Kasumi-1 (cell line): ENCODE results near the gene POLR2H.

Experiments used
- DNase-seq, 2 experiments: peaks; one replicate each; lab custom pipeline; 2025; lab: John Stamatoyannopoulos, UW

Gene POLR2H

GRCh38 chr3:184371570-184372018 lies 10.1 kb downstream of the POLR2H start:
- peak; percentile 90 to 93 for DNase-seq

DNA sequence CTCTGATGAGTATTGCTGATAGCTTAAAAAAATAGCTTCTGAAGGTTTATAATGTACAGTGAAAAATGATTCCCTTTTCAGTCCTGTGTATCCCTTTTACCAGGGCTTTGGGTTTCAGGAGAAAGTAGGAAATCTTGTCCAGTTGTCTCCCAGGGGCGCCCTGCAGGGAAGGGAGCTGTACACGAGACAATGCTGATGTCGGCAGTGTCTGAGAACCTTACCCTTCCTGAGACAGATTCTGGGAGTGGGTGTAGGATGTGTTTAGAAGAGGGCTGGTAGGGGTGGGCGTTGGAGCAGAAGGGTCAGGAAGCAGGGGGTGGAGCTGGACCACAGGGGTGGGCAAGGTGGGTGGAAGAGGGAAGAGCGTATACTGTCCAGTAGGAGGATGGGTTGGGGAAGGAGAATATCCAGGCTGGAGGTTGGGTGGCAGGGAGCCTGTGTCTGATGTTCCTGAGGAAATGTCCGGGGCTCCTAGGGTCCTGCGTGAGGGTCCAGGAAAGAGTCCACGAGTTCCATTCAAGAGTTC lies 10.8 kb downstream of the POLR2H start:
- no peak for DNase-seq

DNA sequence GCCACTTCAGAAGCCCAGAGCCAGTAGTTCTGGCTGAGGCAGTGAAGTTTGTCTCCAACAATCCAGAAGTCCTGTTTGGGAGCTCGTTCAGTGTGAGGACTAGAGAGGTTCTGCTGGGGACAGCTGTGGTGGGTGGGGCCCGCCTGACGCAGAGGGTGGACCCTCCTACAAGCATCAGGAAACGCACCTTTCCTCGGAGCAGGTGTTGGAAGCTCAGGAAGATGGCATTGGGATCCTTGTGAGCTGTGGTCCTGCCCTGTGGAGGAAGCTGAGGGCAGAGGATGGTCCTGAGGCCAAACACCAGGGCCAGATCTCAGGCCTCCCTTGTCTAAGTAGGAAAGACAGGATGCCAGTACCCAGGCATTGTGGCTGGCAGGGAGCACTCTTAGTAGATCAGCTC lies 11.4 kb downstream of the POLR2H start:
- DNase-seq, result no peak

DNA sequence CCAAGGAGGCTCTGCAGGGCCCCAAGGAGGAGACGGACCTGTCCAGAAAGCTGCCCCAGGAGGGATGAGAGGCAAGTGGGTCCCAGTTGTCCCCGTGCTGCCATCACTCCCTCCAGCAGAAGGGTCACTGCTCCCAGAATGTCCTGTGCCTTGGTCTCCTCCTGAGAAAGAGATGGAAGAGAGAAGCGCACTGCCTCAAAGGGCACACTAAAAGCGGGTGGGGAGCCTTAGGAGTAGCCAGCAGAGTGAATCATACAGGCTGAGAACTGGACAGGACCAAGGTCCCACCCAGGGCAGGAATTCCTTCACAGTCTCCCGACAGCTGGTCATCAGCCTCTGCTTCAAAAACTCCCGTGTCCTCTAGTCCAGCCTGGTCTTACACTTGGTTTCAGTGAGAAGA lies 11.9 kb downstream of the POLR2H start:
- DNase-seq, result no peak

- DNase-seq, result no peak
Measured at GRCh38 chr3:184375747-184376461, 14.4 kb downstream of the POLR2H start.

GRCh38 chr3:184377374-184377773 lies 15.9 kb downstream of the POLR2H start:
- DNase-seq, result no peak

GRCh38 chr3:184377882-184378445 lies 16.5 kb downstream of the POLR2H start, which contains the start of gene THPO:
Gene THPO (minus strand): TSS chr3:184378207. CDS start chr3:184376259, 1,948 bp downstream.
- no peak for DNase-seq

DNA sequence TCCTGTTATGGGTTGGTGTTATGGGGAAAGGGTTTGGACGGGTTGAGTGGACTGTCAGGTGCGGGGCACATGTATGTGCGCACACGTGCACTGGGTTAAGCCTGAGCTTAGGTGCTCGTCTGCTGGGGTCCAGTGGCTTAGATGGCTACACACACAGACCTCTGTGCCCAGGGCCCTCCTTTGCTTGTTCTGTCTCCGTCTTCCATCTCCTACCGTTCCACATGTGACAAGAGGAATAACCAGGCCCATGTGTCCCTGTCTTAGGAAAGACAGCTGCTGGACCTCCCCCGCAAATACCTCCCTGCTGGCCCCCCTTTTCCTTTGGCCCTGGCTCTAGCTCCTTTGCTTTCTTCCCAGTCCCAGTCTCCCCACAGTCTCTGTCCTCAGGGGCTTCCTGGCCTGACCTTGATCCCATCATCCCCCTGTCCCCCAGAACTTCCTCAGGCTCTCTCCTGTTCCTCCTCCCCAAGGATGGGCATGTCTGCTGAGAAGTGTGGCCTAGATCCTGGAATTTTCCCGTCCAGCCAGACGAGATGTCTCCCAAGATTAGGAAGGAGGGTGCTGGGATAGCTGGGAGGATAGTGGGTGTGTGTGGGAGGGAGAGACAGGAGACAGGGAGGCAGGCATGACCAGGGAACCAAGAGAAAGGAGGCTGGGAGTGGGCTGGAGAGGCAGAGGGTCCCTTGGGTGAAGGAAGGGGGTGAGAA lies 17.3 kb downstream of the POLR2H start:
- no peak for DNase-seq

DNA sequence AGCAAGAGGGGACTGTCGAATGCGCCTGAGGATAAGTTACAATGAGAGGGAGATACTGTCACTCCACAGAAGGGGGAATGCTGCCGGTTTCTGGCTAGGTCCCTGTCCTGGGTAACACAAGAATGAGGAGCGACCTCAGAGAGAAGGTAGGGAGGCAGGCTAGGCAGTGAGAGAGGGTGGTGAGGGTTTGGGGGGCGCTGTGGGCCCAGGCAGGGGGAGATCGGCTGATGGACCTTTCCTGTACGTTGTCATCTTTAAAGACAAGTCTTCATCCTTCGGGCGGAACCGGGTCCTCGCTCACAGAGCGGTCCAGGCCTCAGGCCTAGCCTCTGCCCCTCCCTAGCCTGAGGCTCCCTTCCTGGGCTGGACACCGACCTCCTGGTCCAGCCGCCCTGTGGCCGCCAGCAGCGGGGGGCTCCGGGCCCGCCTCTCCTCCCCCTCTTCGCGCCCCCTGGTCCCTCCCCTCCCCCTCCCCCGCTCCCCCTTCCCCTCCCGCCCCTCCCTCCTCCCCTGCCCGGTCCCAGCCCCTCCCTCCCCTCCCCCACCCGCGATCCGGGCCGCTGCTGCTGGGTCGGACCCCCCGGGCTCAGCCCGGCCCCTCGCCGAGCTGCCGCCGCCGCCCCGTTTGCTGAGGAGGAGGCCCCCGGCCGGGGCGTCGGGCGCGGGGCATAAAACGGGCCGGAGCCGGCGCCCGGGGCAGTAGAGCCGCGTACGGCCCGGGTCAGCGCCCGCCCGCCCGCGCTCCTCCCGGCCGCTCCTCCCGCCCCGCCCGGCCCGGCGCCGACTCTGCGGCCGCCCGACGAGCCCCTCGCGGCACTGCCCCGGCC lies 18.1 kb downstream of the POLR2H start, which contains the start of gene CHRD:
Gene CHRD (plus strand): TSS at position 697 of the 827 bp plus-strand sequence. CDS start 265 bp downstream, outside the sequence.
- DNase-seq, result no peak

- peak in 1 of 2 experiments; percentile 5 for DNase-seq
Measured at GRCh38 chr3:184380185-184380626, 18.7 kb downstream of the POLR2H start.

DNA sequence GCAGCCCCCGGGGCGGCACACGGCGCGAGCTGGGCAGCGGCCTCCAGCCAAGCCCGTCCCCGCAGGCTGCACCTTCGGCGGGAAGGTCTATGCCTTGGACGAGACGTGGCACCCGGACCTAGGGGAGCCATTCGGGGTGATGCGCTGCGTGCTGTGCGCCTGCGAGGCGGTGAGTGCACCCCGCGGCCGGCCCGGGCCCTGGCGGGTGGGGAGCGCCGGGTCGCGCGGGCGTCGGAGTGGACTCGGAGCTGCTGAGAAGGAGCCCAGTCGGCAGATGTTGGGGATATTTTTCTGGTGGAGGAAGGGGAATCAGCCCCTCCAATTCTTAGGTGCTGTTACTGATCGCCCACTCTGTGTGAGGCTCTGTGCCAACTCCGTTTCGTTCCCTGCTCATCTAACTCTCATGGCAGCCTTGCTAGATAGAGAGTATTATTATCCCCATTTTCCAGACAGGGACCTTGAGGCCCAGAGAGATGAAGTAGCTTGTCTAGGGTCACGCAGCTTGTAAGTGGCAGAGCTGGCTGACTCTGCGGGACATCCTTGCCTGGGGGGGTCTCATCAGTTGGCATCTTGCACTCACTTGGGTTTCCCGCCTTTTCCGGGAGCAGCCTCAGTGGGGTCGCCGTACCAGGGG lies 19.2 kb downstream of the POLR2H start:
- DNase-seq, result no peak

DNA sequence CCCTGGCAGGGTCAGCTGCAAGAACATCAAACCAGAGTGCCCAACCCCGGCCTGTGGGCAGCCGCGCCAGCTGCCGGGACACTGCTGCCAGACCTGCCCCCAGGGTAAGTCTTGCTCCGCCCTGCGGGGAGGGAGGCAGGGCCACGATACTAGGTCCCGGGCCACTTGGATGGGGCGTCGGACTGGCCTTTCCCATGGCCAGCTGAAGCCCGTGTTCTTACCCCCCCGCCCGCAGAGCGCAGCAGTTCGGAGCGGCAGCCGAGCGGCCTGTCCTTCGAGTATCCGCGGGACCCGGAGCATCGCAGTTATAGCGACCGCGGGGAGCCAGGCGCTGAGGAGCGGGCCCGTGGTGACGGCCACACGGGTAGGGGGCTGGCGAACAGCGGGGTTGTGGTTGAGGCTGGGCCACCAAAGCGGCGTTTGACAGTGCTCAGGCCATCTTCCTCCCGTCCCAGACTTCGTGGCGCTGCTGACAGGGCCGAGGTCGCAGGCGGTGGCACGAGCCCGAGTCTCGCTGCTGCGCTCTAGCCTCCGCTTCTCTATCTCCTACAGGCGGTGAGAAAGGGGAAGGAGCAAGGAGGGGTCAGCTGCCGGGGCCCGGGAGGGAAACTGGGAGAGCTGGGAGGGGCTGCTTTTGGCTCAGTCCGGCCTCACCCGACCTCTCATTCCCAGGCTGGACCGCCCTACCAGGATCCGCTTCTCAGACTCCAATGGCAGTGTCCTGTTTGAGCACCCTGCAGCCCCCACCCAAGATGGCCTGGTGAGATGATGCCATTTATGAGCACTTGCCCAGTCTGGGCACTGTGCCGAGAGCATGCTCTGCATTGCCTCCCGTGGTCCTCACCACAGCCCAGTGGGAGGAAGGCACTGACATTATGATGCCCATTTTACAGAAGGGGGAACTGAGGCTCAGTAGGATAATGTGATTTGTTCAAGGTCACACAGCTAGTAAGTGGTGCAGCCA lies 20.0 kb downstream of the POLR2H start:
- DNase-seq, result peak; percentile 43 to 70

- DNase-seq, result no peak
Measured at GRCh38 chr3:184382326-184383032, 21.0 kb downstream of the POLR2H start.

- no peak for DNase-seq
Measured at GRCh38 chr3:184383033-184383740, 21.7 kb downstream of the POLR2H start.

GRCh38 chr3:184384342-184384741 lies 22.8 kb downstream of the POLR2H start:
- DNase-seq, result no peak

DNA sequence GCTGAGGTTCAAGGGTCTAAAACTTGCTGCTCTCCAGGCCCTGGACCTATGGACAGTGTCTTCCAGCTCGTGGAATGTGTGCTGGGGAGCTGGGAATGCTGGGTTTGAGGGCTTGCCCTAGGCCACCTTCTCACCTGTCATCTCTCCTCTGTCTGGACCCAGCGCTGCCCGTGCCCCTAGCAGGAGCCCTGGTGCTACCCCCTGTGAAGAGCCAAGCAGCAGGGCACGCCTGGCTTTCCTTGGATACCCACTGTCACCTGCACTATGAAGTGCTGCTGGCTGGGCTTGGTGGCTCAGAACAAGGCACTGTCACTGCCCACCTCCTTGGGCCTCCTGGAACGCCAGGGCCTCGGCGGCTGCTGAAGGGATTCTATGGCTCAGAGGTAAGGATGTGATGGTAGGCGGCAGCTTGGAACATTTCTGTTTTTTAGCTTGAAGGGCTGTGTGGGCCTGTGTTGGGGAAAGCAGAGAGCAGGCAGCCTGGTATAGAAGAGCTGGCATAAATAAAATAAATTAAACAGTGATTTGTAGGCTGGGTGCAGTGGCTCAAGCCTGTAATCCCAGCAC lies 23.4 kb downstream of the POLR2H start:
- DNase-seq, result no peak

DNA sequence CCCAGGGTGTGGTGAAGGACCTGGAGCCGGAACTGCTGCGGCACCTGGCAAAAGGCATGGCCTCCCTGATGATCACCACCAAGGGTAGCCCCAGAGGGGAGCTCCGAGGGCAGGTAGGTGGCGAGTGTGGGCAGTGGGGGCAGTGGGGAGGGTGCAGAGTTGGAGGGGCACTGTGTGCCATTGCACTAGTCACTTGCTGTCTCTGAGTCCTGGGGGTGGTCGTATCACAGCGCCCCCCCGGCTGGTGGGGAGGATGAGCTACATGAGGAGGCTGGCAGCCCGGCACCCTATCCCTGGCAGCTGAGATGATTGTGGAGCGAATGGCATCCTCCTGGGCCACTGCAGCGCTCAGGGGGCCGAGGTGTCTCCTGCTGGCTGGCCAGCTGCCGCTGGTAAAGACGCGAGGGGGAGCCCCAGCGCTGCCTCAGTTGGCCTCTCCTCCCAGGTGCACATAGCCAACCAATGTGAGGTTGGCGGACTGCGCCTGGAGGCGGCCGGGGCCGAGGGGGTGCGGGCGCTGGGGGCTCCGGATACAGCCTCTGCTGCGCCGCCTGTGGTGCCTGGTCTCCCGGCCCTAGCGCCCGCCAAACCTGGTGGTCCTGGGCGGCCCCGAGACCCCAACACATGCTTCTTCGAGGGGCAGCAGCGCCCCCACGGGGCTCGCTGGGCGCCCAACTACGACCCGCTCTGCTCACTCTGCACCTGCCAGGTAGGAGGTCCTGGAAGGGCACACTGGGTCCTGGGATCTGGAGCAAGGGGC lies 24.7 kb downstream of the POLR2H start:
- DNase-seq, result no peak
